Measurements from ENCODE around the gene TC2N.
"Not testable (repeated sequence)": the region's sequence is repeated elsewhere in the genome, so short reads cannot be mapped to it uniquely, and the experiment has no call there.

The TC2N gene

GRCh38 chr14:91867316-91867988 lies at the start of gene TC2N:
TC2N (minus strand) TSS chr14:91867536; CDS start chr14:91813769, 53,767 bp downstream.
- DNase-seq = no peak

- DNase-seq = no peak
Measured at GRCh38 chr14:91912035-91912434, 44.7 kb upstream of the TC2N start.

GRCh38 chr14:91911474-91912032 lies 44.2 kb upstream of the TC2N start:
- DNase-seq = peak; percentile 86

- DNase-seq = no peak
Measured at GRCh38 chr14:91910196-91910595, 42.9 kb upstream of the TC2N start.

- DNase-seq = no peak
Measured at GRCh38 chr14:91906374-91906773, 39.0 kb upstream of the TC2N start.

- no peak for DNase-seq
Measured at GRCh38 chr14:91904956-91905645, 37.8 kb upstream of the TC2N start.

GRCh38 chr14:91904483-91904882 lies 37.1 kb upstream of the TC2N start:
- no peak for DNase-seq

GRCh38 chr14:91903070-91903469 lies 35.7 kb upstream of the TC2N start:
- DNase-seq = no peak

GRCh38 chr14:91902336-91902735 lies 35.0 kb upstream of the TC2N start:
- DNase-seq = no peak

GRCh38 chr14:91901449-91902226 lies 34.3 kb upstream of the TC2N start:
- no peak for DNase-seq

- DNase-seq = no peak
Measured at GRCh38 chr14:91899806-91900205, 32.5 kb upstream of the TC2N start.

- no peak for DNase-seq
Measured at GRCh38 chr14:91899213-91899612, 31.9 kb upstream of the TC2N start.

- DNase-seq = no peak
Measured at GRCh38 chr14:91898372-91898771, 31.0 kb upstream of the TC2N start.

GRCh38 chr14:91897716-91898115 lies 30.4 kb upstream of the TC2N start:
- DNase-seq = not testable (repeated sequence)

GRCh38 chr14:91897106-91897701 lies 29.9 kb upstream of the TC2N start:
- no peak for DNase-seq

- DNase-seq = no peak
Measured at GRCh38 chr14:91896419-91896818, 29.1 kb upstream of the TC2N start.

- DNase-seq = no peak
Measured at GRCh38 chr14:91893669-91894068, 26.3 kb upstream of the TC2N start.

GRCh38 chr14:91893007-91893406 lies 25.7 kb upstream of the TC2N start:
- peak; percentile 32 for DNase-seq

- no peak for DNase-seq
Measured at GRCh38 chr14:91891721-91892220, 24.4 kb upstream of the TC2N start.

GRCh38 chr14:91891101-91891500 lies 23.8 kb upstream of the TC2N start:
- no peak for DNase-seq

GRCh38 chr14:91890291-91890749 lies 23.0 kb upstream of the TC2N start:
- no peak for DNase-seq

GRCh38 chr14:91889477-91890211 lies 22.3 kb upstream of the TC2N start:
- DNase-seq = peak; percentile 10

All from NCI-H1694 treated with DMSO at 0.1 percent for 48 hours (cell line).